IMR-90 (cell line): Measurements from ENCODE around the gene SAMD11. TPM values are rescaled to one million over a fixed set of nuclear protein-coding genes. Genes with fewer than 3 reads are reported as not detected.

ENCODE experiments used
- ATAC-seq: fragments of 200-7000 bp; cut with Tn5 transposase; 2 replicates; pipeline ENCODE4 v1.9.1; 2020; ENCODE audit warnings: low read depth, mild to moderate bottlenecking, moderate library complexity
- Bru-seq: library from RNA; stranded (reverse); fragments of 400-500 nt; gene quantifications from one replicate; lab custom pipeline; 2021; lab: Mats Ljungman, UMichigan
- BruChase-seq, 2 experiments: library from RNA; stranded (reverse); fragments of 400-500 nt; gene quantifications; one replicate each; lab custom pipeline; 2021; lab: Mats Ljungman, UMichigan
- BruUV-seq: library from RNA; stranded (reverse); fragments of 400-500 nt; replicated peaks from 2 replicates; lab custom pipeline; 2021; lab: Mats Ljungman, UMichigan
- CTCF ChIA-PET: fragments of 300-600 bp; formaldehyde crosslinking; extraction: SDS; loops from one replicate; lab custom pipeline; 2021; ENCODE audit warnings: antibody characterized with exemption; lab: Yijun Ruan, JAX
- POLR2A ChIA-PET: fragments of 300-600 bp; sonication (Branson Sonifier 250); formaldehyde crosslinking; loops from one replicate; lab custom pipeline; 2022; ENCODE audit warnings: antibody characterized with exemption; ENCODE audit not compliant: unreplicated experiment; lab: Charles Lee
- DNase-seq: peaks from one replicate; pipeline ENCODE4 v3.0.0; 2013
- H2AFZ ChIP-seq: replicated peaks from 2 replicates; pipeline ENCODE3; 2013; ENCODE audit warnings: low read length, mild to moderate bottlenecking; ENCODE audit not compliant: poor library complexity
- H2AK5ac ChIP-seq: 2 replicates; pipeline ENCODE4 v1.6.1; 2013; ENCODE audit warnings: low read depth, low read length, inconsistent platforms
- H2AK9ac ChIP-seq: replicated peaks from 2 replicates; pipeline ENCODE3; 2013; ENCODE audit warnings: mild to moderate bottlenecking, low read depth, low read length, moderate library complexity; ENCODE audit not compliant: poor library complexity
- H2BK120ac ChIP-seq: 2 replicates; pipeline ENCODE4 v1.6.1; 2013; ENCODE audit warnings: low read depth, low read length, inconsistent platforms
- H2BK15ac ChIP-seq: 3 replicates; pipeline ENCODE4 v1.6.1; 2013; ENCODE audit warnings: low read depth, low read length, inconsistent platforms
- H2BK20ac ChIP-seq: 2 replicates; pipeline ENCODE4 v1.6.1; 2013; ENCODE audit warnings: low read depth, mild to moderate bottlenecking, inconsistent platforms, low read length, moderate library complexity
- H2BK5ac ChIP-seq: 2 replicates; pipeline ENCODE4 v1.6.1; 2013; ENCODE audit warnings: mild to moderate bottlenecking, low read depth, low read length, inconsistent platforms; ENCODE audit not compliant: poor library complexity, severe bottlenecking
- H3K14ac ChIP-seq: replicated peaks from 2 replicates; pipeline ENCODE4 v1.6.1; 2013; ENCODE audit warnings: low read depth, low read length, inconsistent platforms
- H3K18ac ChIP-seq: 2 replicates; pipeline ENCODE4 v1.6.1; 2013; ENCODE audit warnings: low read depth, low read length, control low read depth
- H3K23ac ChIP-seq: 2 replicates; pipeline ENCODE4 v1.6.1; 2013; ENCODE audit warnings: low read depth, low read length, inconsistent platforms
- H3K27ac ChIP-seq: 2 replicates; pipeline ENCODE4 v1.5.1; 2013; ENCODE audit warnings: mild to moderate bottlenecking, control low read depth, low read length; ENCODE audit not compliant: insufficient read depth
- H3K27me3 ChIP-seq: 2 replicates; pipeline ENCODE4 v1.6.1; 2013; ENCODE audit warnings: low read length; ENCODE audit not compliant: control insufficient read depth, insufficient read depth
- H3K36me3 ChIP-seq: 2 replicates; pipeline ENCODE4 v1.6.1; 2013; ENCODE audit warnings: low read length, mixed read lengths; ENCODE audit not compliant: control insufficient read depth, insufficient read depth
- H3K4ac ChIP-seq: 2 replicates; pipeline ENCODE4 v1.6.1; 2013; ENCODE audit warnings: low read depth, low read length, inconsistent platforms
- H3K4me1 ChIP-seq: 2 replicates; pipeline ENCODE4 v1.6.1; 2013; ENCODE audit warnings: low read length, mixed read lengths; ENCODE audit not compliant: control insufficient read depth, insufficient read depth
- H3K4me2 ChIP-seq: 2 replicates; pipeline ENCODE4 v1.6.1; 2013; ENCODE audit warnings: low read depth, mild to moderate bottlenecking, control low read depth, low read length, moderate library complexity
- H3K4me3 ChIP-seq: 2 replicates; pipeline ENCODE4 v1.5.1; 2013; ENCODE audit warnings: low read depth, mild to moderate bottlenecking, control low read depth, low read length, moderate library complexity; ENCODE audit not compliant: insufficient read depth
- H3K56ac ChIP-seq: 2 replicates; pipeline ENCODE4 v1.6.1; 2013; ENCODE audit warnings: low read length, inconsistent platforms; ENCODE audit not compliant: insufficient read depth; ENCODE audit errors: extremely low read depth
- H3K79me1 ChIP-seq, 2 experiments: 2 replicates each; pipeline ENCODE4 v1.6.1; 2013; ENCODE audit warnings: low read length in 2 of 2, inconsistent platforms in 1 of 2, low read depth in 1 of 2
- H3K9ac ChIP-seq: 2 replicates; pipeline ENCODE4 v1.6.1; 2013; ENCODE audit warnings: low read depth, low read length, control low read depth
- H3K9me1 ChIP-seq: 2 replicates; pipeline ENCODE4 v1.6.1; 2013; ENCODE audit warnings: low read length, inconsistent platforms; ENCODE audit not compliant: insufficient read depth
- H3K9me3 ChIP-seq: 2 replicates; pipeline ENCODE4 v1.6.1; 2013; ENCODE audit warnings: low read length; ENCODE audit not compliant: control insufficient read depth, insufficient read depth
- H4K20me1 ChIP-seq: 2 replicates; pipeline ENCODE4 v1.6.1; 2013; ENCODE audit warnings: low read length, inconsistent platforms; ENCODE audit not compliant: insufficient read depth
- H4K5ac ChIP-seq: 2 replicates; pipeline ENCODE4 v1.6.1; 2013; ENCODE audit warnings: mild to moderate bottlenecking, low read depth, low read length, control low read depth
- H4K8ac ChIP-seq, 2 experiments: 2 replicates each; pipeline ENCODE4 v1.6.1; 2013; ENCODE audit warnings: low read depth in 2 of 2, low read length in 2 of 2, control low read depth in 1 of 2, inconsistent platforms in 1 of 2
- H4K91ac ChIP-seq: 2 replicates; pipeline ENCODE4 v1.6.1; 2013; ENCODE audit warnings: low read depth, low read length, inconsistent platforms; ENCODE audit not compliant: insufficient read depth
- CEBPB ChIP-seq: IDR thresholded peaks from 2 replicates; pipeline ENCODE4 v1.6.1; 2012; ENCODE audit warnings: low read depth, low read length, improper control_type of control experiment
- CTCF ChIP-seq: conservative IDR thresholded peaks from 2 replicates; pipeline ENCODE4 v1.5.1; 2012; ENCODE audit warnings: mild to moderate bottlenecking, low read depth, low read length, improper control_type of control experiment
- FOS ChIP-seq: fragments of 150-350 bp; IDR thresholded peaks from 2 replicates; pipeline ENCODE4 v1.6.1; 2016; ENCODE audit warnings: low read depth, low read length
- MAZ ChIP-seq: IDR thresholded peaks from 2 replicates; pipeline ENCODE4 v1.6.1; 2012; ENCODE audit warnings: low read depth, mild to moderate bottlenecking, low read length, improper control_type of control experiment, moderate library complexity, borderline replicate concordance
- NFE2L2 ChIP-seq: fragments of 150-350 bp; IDR thresholded peaks from 2 replicates; pipeline ENCODE4 v1.6.1; 2016; ENCODE audit warnings: low read depth, mild to moderate bottlenecking, low read length
- POLR2A ChIP-seq: IDR thresholded peaks from 2 replicates; pipeline ENCODE4 v1.6.1; 2012; ENCODE audit warnings: mild to moderate bottlenecking, low read depth, low read length
- SMC3 ChIP-seq: fragments of 150-350 bp; IDR thresholded peaks from 2 replicates; pipeline ENCODE4 v1.6.1; 2016; ENCODE audit warnings: low read depth, mild to moderate bottlenecking, antibody characterized with exemption, low read length, moderate library complexity
- WGBS, 2 experiments: methylation state at CpG; one replicate each; pipeline versions ENCODE4 v1.1.5 to v1.1.7; 2013; ENCODE audit warnings: missing lambda C conversion rate in 2 of 2; ENCODE audit not compliant: insufficient read length in 1 of 2; ENCODE audit errors: extremely low coverage in 2 of 2; 5-methylcytosine and 5-hydroxymethylcytosine counted together
- dilution Hi-C: fragments of 300-500 bp; cut with HindIII; formaldehyde crosslinking; loops from one replicate; pipeline ENCODE4 v1.14.3; 2018; ENCODE audit warnings: low sequenced_read_pairs; ENCODE audit not compliant: unreplicated experiment
- in situ Hi-C: fragments of 300-500 bp; cut with MboI; formaldehyde crosslinking; loops from 3 replicates; pipeline ENCODE4 v1.14.3; 2019; ENCODE audit warnings: low sequenced_read_pairs, inconsistent platforms, mixed read lengths
- intact Hi-C: fragments of 100-400 bp; cut with micrococcal nuclease; formaldehyde crosslinking; loops from 2 replicates; pipeline ENCODE4 v1.10.0; 2022
- long read RNA-seq: library from polyadenylated mRNA; unstranded; transcript quantifications from one replicate; pipeline ENCODE4 v2.0.0, GENCODE V29; 2021; ENCODE audit not compliant: unreplicated experiment
- polyA plus RNA-seq, 3 experiments: library from polyadenylated mRNA; depleted of rRNA; stranded (reverse); fragments of >200 nt; gene quantifications; 2 replicates each; pipeline ENCODE4 v1.2.3, GENCODE V29; 2012; ENCODE audit warnings: low replicate concordance in 1 of 3
- total RNA-seq: library from RNA; depleted of rRNA; stranded (reverse); fragments of >200 nt; gene quantifications from 2 replicates; pipeline ENCODE4 v1.2.3, GENCODE V29; 2012; rRNA removed

SAMD11 gene
- 5.9 and 6.9 TPM in 2 replicates for total RNA-seq
- polyA plus RNA-seq (2012; rRNA removed) = 22.9 and 31.9 TPM in 2 replicates
- polyA plus RNA-seq (2012; cell fraction: cytosol; rRNA removed) = 7.3 and 10.5 TPM in 2 replicates
- 30.0 and 141 TPM in 2 replicates for polyA plus RNA-seq (2012; cell fraction: nucleus; rRNA removed; ENCODE audit: low replicate concordance)
- Bru-seq, nascent RNA = percentile 36 among the genes with signal in this experiment
- BruChase-seq, experiment 1, labeled RNA remaining after a 6-hour chase = percentile 43 among the genes with signal in this experiment
- BruChase-seq, experiment 2, labeled RNA remaining after a 2-hour chase = percentile 74 among the genes with signal in this experiment
- long read RNA-seq, partial matches to known transcripts = 6 of 8 reads
- long read RNA-seq, other reads (novel, unspliced or antisense) = 2 of 8 reads

GRCh38 chr1:923131-923990 lies at the start of gene SAMD11:
TSS of gene SAMD11 (plus strand) at chr1:923923. CDS start at chr1:924432, 509 bp downstream.
- Histone ChIP-seq H3K36me3 (peaks cover 2% of the 10 kb centered on the region; the same call in 1 of the 2 replicates), H3K9me3 (no peaks in the 10 kb centered on the region), H3K27ac (peak within 1 kb of the TSS; percentile 23), H4K5ac (no peak within 1 kb of the TSS), H3K14ac (no peak within 1 kb of the TSS; the same call in 1 of the 2 replicates), H2BK120ac (peak within 1 kb of the TSS; percentile 68), H3K23ac (peak within 1 kb of the TSS; percentile 29; the same call in 1 of the 2 replicates), H3K27me3 (no peaks in the 10 kb centered on the region), H3K56ac (peak within 1 kb of the TSS; percentile 17; the same call in 1 of the 2 replicates), H3K4me1 (peaks cover 15% of the 10 kb centered on the region), H4K91ac (peak within 1 kb of the TSS; percentile 19; the same call in 1 of the 2 replicates), H2AK9ac (peak within 1 kb of the TSS; percentile 78), H2AK5ac (peak within 1 kb of the TSS; percentile 92), H3K4me3 (peak within 1 kb of the TSS; percentile 59), H2AFZ (peak within 1 kb of the TSS; percentile 80), H3K9me1 (peaks cover 5% of the 10 kb centered on the region), H2BK15ac (peak within 1 kb of the TSS; percentile 64; the same call in 1 of the 3 replicates), H4K20me1 (peaks cover 3% of the 10 kb centered on the region), H3K79me1 (peaks cover 4 to 23% of the 10 kb centered on the region in 2 experiments; a peak in 2 of 4 replicates), H3K9ac (peak within 1 kb of the TSS; percentile 63; the same call in 1 of the 2 replicates), H4K8ac (peak within 1 kb of the TSS; percentile 72 to 73; a peak in 2 of 4 replicates), H3K4ac (peak within 1 kb of the TSS; percentile 31), H2BK20ac (0 out of 2 replicates have a peak within 1 kb of the TSS, but pooled peaks have one; percentile 3), H3K4me2 (peak within 1 kb of the TSS; percentile 82), H3K18ac (no peak within 1 kb of the TSS), H2BK5ac (peak within 1 kb of the TSS; percentile 76)
- ATAC-seq = peak; percentile 67
- intact Hi-C loops (loop anchor here (5.0 kb wide), 1 partner anchor 34 kb away; the partner anchor contains the start of gene NOC2L), dilution Hi-C loops (no loop called here), in situ Hi-C loops (no loop called here)
- peak; percentile 76 for DNase-seq
- CTCF ChIA-PET = no interaction called here
- TF ChIP-seq POLR2A (no peak), CTCF (no peak), FOS (no peak), CEBPB (no peak), NFE2L2 (no peak), MAZ (peak; percentile 80), SMC3 (no peak)
- 3% methylated on average over 23 of the region's 72 CpGs; no CpG with 5 or more reads in 1 of the 2 experiments for WGBS, 2 experiments
- POLR2A ChIA-PET = no interaction called here
- no TSS peak for BruUV-seq
